Neural progenitor cell (in vitro differentiated cells): ENCODE results near the gene CNN2.

Experiments used
- CTCF ChIP-seq: fragments of 200-600 bp; sonication (generic); IDR thresholded peaks from 2 replicates; pipeline ENCODE4 v1.5.1; 2017; ENCODE audit warnings: antibody characterized with exemption, mild to moderate bottlenecking
- EZH2 ChIP-seq: fragments of 200-600 bp; sonication (generic); IDR thresholded peaks from 2 replicates; pipeline ENCODE4 v1.6.1; 2017; ENCODE audit warnings: antibody characterized with exemption, mild to moderate bottlenecking, moderate library complexity
- EZH2phosphoT487 ChIP-seq: fragments of 200-600 bp; sonication (generic); IDR thresholded peaks from 2 replicates; pipeline ENCODE4 v1.6.1; 2017; ENCODE audit warnings: antibody characterized with exemption

GRCh38 chr19:1070576-1070930 lies 44.1 kb downstream of the CNN2 start:
- no peak for TF ChIP-seq EZH2
- TF ChIP-seq CTCF = peak; percentile 43
- no peak for TF ChIP-seq EZH2phosphoT487
